HEK293T (cell line): ENCODE data around the gene CHKA.

Source experiments
- BHLHE40 ChIP-seq: fragments of 450-650 bp; IDR thresholded peaks from 2 replicates; pipeline ENCODE4 v1.6.1; 2016; ENCODE audit warnings: mild to moderate bottlenecking, moderate library complexity, borderline replicate concordance
- CTBP1 ChIP-seq: fragments of 450-650 bp; IDR thresholded peaks from 2 replicates; pipeline ENCODE4 v1.6.1; 2016; ENCODE audit warnings: borderline replicate concordance
- ELF4 ChIP-seq: fragments of 450-650 bp; IDR thresholded peaks from 2 replicates; pipeline ENCODE4 v1.6.1; 2017; ENCODE audit warnings: antibody characterized with exemption
- FOXK2 ChIP-seq: fragments of 450-650 bp; IDR thresholded peaks from 2 replicates; pipeline ENCODE4 v1.6.1; 2016; ENCODE audit warnings: mild to moderate bottlenecking
- HDGF ChIP-seq: fragments of 450-650 bp; IDR thresholded peaks from 2 replicates; pipeline ENCODE4 v1.6.1; 2017; ENCODE audit warnings: antibody characterized with exemption, borderline replicate concordance
- PKNOX1 ChIP-seq: fragments of 450-650 bp; IDR thresholded peaks from 2 replicates; pipeline ENCODE4 v1.6.1; 2016
- SP1 ChIP-seq: fragments of 450-650 bp; IDR thresholded peaks from 2 replicates; pipeline ENCODE4 v1.6.1; 2017
- SUZ12 ChIP-seq: fragments of 450-650 bp; IDR thresholded peaks from 2 replicates; pipeline ENCODE4 v1.6.1; 2016; ENCODE audit warnings: mild to moderate bottlenecking

GRCh38 chr11:68042219-68043028 lies 78.8 kb downstream of the CHKA start:
- no peak for TF ChIP-seq SP1
- no peak for TF ChIP-seq PKNOX1
- no peak for TF ChIP-seq CTBP1
- no peak for TF ChIP-seq FOXK2
- no peak for TF ChIP-seq SUZ12
- TF ChIP-seq BHLHE40, result no peak
- no peak for TF ChIP-seq ELF4
- TF ChIP-seq HDGF, result no peak
